ENCODE results near the gene IRF8.
"Not testable (repeated sequence)": the region's sequence is repeated elsewhere in the genome, so short reads cannot be mapped to it uniquely, and the experiment has no call there.

Gene IRF8

DNA sequence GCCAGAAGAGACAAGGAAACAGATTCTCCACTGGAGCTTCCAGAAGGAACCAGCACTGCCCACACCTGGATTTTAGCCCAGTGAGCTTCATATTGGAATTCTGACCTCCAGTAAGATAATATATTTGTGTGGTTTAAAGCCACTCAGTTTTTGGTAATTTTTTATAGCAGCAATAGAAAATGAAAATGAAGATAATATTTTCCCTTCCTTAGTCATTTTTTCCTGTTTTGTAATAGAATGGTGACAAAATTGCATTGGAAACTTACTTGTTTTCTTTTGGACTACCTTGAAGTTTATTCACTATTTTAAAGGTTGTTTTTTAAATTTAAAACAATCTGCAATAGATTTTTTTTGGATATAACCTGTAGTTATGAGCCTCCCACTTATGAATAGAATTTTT lies 29.8 kb upstream of the IRF8 start:
- no peak for DNase-seq

DNA sequence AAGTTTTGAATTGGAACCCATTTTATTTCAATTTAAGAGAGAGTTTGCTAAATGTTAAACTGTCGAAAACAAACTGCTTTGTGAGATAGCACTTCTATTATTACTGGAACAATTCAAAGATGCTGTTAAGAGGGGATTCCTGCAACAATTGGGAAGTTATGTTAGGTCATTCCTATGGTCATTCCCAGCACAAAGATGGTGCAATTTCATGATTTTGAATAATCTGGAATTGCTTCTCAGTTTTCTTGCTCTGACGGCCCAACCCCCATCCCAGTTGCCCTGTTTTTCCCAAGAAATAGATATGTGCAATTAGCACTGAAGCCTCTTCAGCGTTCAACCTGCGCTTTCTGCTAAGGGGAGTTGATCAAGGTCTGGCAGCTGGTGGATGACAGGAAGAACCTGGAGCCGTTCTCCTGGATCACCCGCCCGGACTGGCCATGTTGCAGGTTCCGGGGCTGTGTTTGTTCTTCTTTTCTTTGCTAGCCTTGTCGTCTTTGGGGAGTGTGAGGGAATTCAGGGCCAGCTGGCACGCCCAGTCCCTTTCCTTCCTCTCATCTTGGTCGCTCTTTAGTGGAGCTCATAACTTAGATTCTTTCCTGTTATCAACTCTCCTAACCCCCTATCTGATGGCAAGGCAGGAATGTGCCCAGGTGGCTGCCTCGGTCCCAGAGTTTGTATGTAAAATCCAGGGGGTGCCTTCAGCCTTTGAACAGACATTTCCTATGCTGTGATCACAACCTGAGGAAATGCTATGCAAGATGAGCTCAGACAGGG lies 29.0 kb upstream of the IRF8 start:
- DNase-seq: no peak

DNA sequence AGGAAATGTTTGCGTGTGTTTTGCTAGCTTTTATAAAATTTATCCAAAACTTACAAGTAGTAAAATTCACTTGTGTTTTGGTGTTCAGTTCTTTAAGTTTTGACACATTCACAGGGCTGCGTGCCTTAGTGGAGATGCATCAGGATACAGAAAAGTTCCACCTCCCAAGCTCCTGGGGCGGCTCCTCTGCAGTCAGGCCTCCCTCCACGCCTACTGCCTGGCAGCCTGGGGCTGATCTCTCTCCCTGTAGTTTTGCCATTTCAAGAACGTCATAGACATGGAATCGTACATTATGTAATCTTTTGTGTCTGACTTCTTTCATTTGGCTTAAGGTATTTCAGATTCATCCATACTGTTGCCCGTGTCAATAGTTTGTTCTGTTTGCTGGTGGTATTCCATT lies 27.2 kb upstream of the IRF8 start:
- no peak for DNase-seq

DNA sequence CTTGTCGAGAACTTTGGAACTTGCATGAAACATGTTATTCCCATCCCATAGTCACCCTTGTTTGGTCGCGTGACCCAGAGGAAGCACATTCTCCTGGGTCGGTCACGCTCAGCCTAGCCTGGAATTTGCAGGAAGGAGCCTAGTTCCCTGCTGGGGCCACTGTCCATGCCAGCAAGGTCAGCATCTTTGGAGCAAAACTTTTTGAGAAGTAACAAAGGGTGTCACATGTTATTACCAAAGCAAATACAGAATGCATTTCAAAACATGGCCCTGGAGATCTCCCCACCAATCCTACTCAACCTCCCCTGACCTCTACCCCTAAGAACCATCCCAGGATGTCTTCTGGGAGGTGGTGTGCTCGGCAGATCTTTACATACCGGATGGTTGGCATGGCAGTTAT lies 26.2 kb upstream of the IRF8 start:
- DNase-seq: no peak

DNA sequence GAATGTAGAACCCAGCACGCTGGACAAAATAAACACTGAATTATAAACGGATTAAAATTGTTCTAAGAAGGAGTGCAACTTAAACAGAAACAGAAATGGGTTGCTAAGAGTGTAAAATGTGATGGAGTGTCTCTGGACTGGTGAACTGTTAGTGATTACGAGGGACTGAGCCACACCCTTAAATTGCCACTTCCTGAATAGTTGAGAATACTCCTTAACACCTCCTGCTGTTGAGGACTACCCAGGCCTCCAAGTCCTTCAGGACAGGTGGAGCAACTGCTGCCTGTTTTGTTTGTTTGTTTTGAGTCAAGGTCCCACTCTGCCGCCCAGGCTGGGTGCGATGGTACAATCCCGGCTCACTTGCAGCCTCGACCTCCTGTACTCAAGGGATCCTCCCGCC lies 25.8 kb upstream of the IRF8 start:
- no peak for DNase-seq

DNA sequence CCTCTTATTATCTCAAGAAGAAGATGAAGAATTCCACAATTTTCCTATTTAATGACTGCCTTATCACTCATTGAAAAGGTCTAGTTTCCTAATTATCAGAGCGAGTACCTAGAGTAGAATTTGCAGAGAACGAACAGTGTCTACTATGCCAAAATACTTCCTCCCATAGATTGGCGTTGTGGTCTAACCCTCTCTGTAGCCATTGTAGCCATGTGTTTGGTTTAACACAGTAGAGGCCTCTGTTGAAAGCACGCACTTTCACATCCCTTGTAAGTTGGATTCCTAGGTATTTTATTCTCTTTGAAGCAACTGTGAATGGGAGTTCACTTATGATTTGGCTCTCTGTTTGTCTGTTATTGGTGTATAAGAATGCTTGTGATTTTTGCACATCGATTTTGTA lies 24.9 kb upstream of the IRF8 start:
- DNase-seq: not testable (repeated sequence)

DNA sequence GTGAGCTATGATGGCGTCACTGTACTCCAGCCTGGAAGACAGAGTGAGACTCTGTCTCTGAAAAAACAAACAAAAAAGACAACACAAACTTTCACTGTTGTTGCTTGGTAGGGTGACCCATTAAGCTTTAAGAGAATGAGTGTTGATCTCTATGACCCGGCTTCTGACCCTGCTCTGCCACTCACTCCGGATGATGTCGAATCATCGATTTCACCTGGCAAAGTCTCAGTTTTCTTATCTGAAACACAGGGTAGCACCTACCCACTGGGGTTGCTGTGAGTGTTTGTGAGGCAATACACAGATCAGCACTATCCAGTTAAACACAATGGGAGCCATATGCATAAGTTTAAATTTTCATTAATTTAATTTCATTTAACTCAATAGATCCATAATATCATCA lies 20.6 kb upstream of the IRF8 start:
- DNase-seq: no peak

DNA sequence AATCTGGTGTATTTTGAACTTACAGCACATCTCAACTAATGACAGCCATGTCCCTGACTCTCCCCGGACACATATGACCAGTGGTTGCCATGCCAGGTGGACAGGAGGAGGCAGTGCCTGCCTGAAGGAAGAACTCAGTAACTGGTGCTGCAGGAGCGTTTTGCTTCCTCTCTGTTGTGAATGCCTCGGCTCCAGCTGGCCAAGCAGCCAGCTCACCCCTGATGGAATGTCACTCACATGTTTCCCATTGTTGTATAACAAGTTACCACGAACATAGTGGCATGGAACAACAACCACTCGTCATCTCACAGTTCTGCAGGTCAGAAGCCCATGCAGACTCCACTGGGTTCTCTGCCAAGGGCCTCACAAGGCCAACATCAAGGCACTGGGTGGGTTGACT lies 20.1 kb upstream of the IRF8 start:
- no peak for DNase-seq

DNA sequence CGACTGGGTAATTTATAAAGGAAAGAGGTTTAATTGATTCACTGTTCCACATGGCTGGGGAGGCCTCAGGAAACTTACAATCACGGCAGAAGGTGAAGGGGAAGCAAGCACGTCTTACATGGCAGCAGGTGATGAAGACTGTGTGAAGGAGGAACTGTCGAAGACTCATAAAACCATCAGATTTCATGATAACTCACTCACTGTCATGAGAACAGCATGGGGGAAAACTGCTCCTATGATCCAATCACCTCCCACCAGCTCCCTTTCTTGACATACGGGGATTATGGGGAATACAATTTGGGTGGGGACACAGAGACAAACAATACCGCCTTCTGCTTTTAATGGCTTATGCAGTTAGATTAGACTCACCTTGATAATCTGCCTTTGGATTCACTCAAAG lies 19.4 kb upstream of the IRF8 start:
- no peak for DNase-seq

DNA sequence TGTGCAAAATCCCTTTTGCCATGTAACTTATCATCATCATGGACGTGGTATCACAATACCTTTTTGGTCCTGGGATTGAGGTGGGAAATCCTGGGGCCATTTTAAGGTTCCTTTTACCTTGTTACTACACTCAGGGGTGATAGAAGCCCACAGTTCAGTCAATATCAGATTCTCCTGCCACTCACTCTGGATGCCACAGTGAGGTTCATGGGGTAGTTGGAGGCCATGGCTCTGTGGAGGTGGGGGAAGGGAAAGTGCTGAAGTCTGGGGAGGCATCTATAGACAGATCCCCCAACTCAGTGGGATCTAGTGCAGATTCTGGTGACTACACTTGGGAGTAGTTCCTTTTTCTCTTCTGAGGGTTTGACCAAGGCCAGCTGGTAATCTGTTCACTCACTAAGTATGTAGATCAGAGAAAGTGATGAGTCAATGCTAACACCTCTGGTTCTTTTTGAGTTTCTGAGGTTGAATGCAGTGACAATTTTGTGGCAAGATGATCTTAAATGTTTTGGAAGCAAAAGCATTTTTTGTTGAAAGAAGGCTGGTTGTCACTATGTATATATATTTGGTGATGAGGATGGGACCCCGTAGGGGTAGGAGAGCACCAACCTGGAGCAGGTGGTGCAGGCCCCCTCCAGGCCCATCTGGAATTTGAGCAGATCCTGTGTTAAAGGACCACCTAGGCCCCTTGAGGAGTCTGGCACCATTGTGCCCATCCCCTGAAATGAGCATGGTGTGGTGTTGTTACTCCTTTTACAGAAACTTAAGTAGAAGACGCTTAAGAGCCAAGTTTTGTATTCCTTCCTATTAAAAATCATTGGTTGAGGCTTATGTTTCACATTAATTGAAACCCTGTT lies 18.8 kb upstream of the IRF8 start:
- DNase-seq: peak; percentile 57

DNA sequence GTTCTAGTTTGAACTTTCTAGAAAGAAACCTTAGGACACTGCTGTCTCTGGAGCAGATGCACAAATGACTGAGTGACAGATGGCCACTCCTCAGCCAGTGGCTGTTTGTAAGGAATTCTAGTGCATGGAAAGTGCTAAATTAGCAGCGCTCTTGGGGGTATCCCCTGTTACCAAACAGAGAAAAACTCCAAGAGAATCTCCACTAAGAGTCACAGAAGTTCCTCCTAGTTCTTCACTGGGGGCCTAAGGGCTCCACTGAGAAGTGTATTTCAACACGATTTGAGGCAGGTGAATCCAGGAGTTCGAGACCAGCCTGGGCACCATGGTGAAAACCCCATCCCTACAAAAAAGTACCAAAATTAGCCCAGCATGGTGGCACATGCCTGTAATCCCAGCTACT lies 18.1 kb upstream of the IRF8 start:
- no peak for DNase-seq

DNA sequence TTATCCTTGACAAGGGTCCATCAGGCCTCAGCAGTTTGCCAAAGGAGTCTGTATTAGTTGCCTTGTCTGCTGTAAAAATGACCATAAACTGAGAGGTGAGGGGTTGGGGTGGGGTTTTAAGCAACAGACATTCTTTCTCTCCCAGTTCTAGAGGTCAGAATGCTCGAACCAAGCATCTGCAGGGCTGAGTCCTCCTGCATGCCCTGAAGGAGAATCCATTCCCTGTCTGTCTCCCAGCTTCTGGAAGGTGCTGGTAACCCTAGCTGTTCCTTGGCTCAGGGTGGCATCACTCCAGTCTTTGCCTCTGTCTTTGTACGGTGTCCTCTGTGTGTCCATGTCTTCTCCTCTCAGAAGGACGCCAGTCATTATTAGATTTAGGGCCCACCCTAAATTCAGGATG lies 17.5 kb upstream of the IRF8 start:
- DNase-seq: no peak

DNA sequence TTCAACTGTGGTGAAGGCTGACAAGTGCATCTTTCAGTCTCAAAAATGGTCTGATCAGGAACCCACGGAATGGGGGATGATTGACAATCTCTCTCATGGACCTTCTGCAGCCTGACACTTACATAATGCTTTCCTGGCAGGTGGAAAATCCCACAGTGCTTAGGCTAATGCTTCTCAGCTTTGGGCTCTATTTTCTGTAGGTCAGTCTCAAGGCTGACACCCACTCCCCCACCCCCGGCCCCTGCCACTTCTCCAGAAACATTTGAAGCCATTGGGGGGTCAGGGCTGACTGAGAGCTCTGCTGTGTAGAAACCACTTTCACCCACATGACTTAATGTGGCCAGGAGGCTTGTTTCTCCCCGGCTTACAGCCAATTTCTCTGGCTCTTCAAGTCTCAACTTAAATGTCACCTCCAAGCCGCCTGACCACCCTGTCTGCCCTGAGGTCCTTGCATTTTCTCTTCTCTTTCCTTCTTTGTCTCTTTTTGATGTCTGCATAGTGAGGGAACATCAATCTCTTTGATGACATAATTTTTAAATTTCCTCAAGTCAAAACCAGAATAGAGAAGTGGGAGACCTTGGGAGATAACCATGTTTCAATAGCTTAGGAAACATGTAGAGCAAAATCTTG lies 16.7 kb upstream of the IRF8 start:
- no peak for DNase-seq

DNA sequence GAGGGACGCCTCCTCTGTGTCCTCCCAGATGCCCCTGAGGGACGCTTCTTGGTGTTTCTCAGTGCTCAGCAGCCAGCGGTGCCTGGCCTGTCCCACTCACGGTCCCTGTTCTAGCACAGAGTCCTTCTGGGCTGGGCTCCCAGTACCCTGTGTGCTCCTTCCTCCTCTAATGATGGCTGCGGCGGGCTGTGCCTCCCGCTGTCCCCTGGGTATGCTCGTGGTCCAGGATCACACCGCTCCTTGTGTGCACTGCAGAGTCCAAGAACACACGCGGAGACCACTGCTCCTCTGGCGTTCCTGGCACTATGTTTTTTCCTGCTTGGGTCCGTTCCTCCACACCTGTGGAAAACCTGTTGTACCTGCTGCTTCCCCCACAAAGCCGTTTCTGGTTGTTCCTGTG lies 15.1 kb upstream of the IRF8 start:
- DNase-seq: no peak

DNA sequence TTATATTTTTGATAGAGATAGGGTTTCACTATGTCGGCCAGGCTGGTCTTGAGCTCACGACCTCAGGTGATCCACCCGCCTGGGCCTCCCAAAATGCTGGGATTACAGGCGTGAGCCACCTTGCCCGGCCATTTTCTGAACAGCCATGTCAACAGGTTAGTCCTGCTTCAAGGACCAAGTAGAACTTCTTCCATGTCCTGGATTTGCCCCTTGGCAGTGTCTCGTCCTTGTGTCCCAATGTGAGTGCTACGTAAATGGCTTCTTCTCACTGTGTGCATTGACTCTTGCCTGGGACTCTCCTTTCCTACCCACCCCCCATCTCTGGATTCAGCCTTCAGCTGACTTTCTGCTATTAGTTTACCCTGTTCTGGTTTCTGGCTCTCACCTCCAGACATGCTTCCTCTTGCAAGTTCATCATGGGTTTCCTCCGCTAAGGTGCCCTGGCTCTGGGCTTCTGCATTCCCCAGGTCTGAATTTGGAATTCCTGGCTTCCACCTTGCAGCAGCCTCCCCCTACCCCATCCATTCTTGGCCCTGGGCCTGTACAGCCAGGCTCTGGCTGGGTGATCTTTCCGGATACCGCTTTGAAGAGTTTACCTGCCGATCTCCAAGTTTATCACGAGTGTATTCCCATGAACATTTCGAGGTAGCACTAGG lies 14.0 kb upstream of the IRF8 start:
- no peak for DNase-seq

DNA sequence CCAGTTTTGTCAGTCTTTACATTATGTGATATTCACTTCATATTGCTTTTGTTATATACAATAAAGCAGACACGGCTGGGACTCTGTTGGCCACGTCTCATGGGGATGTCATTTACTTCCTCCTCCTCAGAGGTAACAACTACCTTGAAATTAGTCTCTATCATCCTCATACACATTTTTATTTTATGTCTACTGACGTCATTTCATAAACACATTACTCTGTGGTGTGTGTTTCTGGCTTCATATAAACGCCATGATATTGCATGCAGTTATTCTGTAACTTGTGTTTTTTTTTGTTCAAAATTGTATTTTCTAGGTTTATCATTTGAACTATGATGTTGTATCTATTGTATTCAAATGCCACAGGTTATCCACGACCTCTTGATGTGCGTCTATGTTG lies 13.4 kb upstream of the IRF8 start:
- DNase-seq: no peak

DNA sequence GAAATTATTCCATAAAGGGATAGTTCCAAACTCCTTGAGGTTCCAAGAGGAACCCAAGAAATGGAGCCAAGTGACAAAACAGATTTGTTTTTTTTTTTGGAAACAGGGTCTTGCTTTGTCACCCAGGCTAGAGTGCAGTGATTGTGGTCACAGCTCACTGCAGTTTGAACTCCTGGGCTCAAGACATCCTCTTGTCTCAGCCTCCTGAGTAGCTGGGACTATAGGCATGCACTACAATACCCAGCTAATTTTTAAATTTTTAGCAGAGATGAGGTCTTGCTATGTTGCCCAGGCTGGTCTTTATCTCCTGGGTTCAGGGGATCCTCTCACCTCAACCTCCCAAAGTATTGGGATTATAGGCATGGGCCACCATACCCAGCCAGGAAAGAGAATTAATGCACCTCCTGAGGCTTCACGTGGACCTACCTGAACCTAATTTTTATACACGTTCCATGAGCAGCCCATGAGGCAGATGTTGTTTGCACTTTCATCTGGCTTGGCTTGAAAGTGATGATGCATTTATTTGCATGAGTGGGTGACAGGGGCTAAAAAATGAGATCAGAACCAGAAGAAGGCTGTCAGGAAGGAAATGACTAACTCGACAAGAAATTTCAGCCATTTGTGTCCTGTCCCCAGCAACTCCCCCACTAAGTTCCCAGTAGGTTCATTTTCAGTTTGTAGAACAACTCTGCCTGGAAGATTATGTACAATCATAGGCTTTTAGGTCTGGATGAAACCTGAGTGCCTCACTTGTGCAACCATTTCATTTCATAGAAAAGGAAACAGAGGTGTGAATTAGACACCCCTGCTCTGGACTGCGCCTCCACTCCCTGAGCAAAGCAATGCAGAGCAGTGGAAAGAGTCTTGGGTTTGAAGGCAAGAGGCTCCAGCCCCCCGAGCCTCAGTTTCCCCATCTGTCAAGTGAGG lies 10.3 kb upstream of the IRF8 start:
- peak; percentile 82 for DNase-seq

DNA sequence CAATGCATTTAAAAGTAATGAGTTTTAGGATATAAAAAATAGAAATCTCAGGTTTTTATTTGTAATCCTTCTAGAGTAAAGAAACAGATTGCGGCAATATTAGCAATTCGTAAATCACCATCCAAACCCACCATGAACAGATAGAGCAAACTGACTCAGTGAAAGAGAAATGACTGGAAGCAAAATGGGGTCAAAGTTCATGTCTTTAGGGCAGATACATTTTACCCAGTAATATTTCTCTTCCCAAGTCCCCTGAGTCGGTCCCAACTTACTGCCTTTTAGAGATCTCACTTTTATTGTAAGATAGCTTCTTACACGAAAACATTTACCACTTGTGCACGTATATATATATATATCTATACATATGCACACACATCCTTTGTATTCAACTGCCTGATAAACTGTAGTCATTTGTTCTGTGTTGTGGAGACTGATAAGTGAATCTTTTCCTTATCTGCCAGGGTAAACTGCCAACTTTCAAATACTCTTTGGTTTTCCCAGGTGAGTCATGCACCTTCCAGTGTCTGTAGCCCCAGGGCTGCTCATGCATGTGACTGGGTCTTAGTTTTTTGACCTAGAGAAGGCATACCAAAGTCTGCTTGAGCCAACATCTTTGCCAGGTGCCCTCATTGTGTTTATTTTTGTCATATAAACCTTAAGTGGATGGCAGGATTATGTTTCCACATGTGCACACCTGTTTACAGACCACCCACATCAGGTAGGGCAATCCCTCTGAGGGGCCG lies 7.8 kb upstream of the IRF8 start:
- no peak for DNase-seq

DNA sequence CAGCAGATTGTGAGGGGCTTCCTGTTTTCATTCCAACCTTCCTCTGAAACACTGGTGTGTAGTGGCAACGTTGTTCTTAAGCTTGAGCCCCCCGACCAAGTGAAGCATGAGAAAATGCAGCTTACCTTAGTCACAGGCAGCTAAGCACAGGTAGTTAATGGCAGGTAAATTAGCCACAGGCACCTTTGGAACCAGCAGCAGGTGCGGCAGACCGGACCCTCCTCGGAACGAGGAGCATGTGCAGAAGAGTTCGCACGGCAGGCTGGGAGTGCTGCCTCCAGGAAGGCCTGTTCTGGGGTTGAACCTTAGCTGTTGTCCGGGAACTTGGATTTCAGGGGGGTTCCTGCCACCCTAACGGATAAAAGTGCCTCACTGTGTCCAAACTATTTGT lies 7.2 kb upstream of the IRF8 start:
- no peak for DNase-seq

DNA sequence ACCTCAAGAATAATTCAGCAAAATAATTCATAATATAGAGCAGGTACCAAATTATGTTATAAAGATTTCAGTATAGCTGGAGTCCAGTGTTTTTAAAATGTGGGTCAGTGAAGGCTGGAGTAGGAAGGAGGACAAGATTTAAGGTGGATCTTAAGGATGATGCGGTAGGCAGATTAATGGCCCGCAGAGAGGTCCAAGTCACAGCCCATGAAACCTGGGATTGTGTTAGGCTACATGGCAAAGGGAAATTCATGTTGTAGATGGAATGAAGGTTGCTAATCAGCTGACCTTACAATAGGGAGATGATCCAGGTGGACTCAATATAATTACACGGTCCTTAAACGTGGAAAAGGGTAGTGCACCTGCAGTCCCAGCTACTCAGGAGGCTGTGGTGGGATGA lies 6.2 kb upstream of the IRF8 start:
- no peak for DNase-seq

DNA sequence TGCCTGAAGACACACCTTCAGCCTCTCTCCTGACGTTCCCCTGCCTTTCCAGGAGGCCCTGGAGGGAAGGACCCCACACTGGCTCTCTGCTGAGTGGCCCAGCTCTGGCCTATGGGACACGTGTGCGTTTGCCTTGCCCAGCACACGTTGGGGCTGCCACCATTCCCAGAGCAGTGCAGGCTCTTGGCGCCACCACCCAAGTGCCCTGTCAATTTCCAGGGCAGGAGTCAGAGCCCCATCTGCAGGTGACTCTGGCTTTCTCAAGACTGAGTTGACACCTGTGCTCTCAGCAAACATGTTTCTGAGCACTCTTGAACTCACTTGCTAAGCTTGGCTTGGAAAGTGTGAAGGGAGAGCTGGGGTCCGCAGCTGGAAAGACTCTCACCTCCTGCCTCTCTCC lies 4.7 kb upstream of the IRF8 start:
- no peak for DNase-seq

DNA sequence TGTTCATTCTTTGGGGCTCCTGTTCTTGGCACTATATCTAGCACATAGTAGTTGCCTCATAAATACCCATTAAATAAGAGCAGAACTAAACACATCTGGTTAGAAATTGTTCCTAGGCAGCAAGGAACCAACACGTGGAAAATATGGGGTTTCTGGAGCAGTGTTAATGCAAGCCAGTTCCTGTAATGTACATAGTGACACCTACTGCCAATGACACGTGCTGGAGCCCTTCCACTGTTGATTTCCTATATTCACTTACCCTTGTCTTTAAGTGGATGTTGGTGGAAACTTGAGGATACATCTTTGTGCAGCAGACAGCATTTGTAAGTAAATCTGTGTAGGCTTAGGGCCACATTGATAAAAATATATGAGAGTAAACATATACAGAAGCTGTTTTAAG lies 1.6 kb upstream of the IRF8 start:
- DNase-seq: no peak
